Ammon's horn (tissue), 1 donor: ENCODE results near the gene FAM53A.
A peak's percentile ranks its signal among the peaks of the same experiment; 100 is the strongest.

Source experiments
- DNase-seq: peaks from one replicate; pipeline ENCODE4 v3.0.0-alpha.2; 2016; ENCODE audit warnings: low spot score

FAM53A gene

GRCh38 chr4:1683736-1684505 is at the start of gene FAM53A:
TSS of gene FAM53A (minus strand) at chr4:1684313. CDS start at chr4:1668741, 15,572 bp downstream.
- peak; percentile 93 for DNase-seq

- DNase-seq: no peak
Measured at GRCh38 chr4:1732911-1733310, 48.8 kb upstream of the FAM53A start.

GRCh38 chr4:1731180-1731579 is 47.1 kb upstream of the FAM53A start:
- no peak for DNase-seq

GRCh38 chr4:1730532-1731135 is 46.5 kb upstream of the FAM53A start:
- no peak for DNase-seq

GRCh38 chr4:1728061-1728980 is 44.2 kb upstream of the FAM53A start:
- DNase-seq: no peak

- peak; percentile 55 for DNase-seq
Measured at GRCh38 chr4:1727117-1728031, 43.3 kb upstream of the FAM53A start.

- DNase-seq: peak; percentile 91
Measured at GRCh38 chr4:1726146-1726934, 42.2 kb upstream of the FAM53A start.

- no peak for DNase-seq
Measured at GRCh38 chr4:1725521-1725920, 41.4 kb upstream of the FAM53A start.

- no peak for DNase-seq
Measured at GRCh38 chr4:1723131-1723801, 39.2 kb upstream of the FAM53A start.

- no peak for DNase-seq
Measured at GRCh38 chr4:1722551-1723118, 38.5 kb upstream of the FAM53A start.

- no peak for DNase-seq
Measured at GRCh38 chr4:1721666-1722550, 37.8 kb upstream of the FAM53A start.

GRCh38 chr4:1721003-1721665 is 37.0 kb upstream of the FAM53A start, which contains the start of the genes TACC3 and TMEM129:
TSS of gene TACC3 (plus strand) at chr4:1721521. CDS start at chr4:1723422, 1,901 bp downstream.
TSS of gene TMEM129 (minus strand) at chr4:1721323. CDS start at chr4:1720837, 486 bp downstream.
- DNase-seq: peak; percentile 96

- peak; percentile 43 for DNase-seq
Measured at GRCh38 chr4:1720163-1720983, 36.3 kb upstream of the FAM53A start.

GRCh38 chr4:1718095-1718850 is 34.2 kb upstream of the FAM53A start:
- no peak for DNase-seq

GRCh38 chr4:1717129-1718094 is 33.3 kb upstream of the FAM53A start:
- DNase-seq: no peak
